Suprapubic skin (tissue), 4 donors: Measurements from ENCODE around the gene TNFRSF19. TPM values are rescaled to one million over a fixed set of nuclear protein-coding genes. Genes with fewer than 3 reads are reported as not detected.

Experiments used
- DNase-seq, 2 donors: peaks; one replicate each; pipeline ENCODE4 v3.0.0-alpha.2; 2019; ENCODE audit warnings: low spot score in 2 of 2
- H3K27ac ChIP-seq: fragments of 200-600 bp; sonication (generic); one replicate; pipeline ENCODE4 v1.5.1; 2019
- H3K27me3 ChIP-seq: fragments of 200-600 bp; sonication (generic); one replicate; pipeline ENCODE4 v1.5.1; 2019
- H3K36me3 ChIP-seq: fragments of 200-600 bp; sonication (generic); one replicate; pipeline ENCODE4 v1.5.1; 2019
- H3K4me1 ChIP-seq: fragments of 200-600 bp; sonication (generic); one replicate; pipeline ENCODE4 v1.5.1; 2019
- H3K4me3 ChIP-seq: fragments of 200-600 bp; sonication (generic); one replicate; pipeline ENCODE4 v1.5.1; 2019; ENCODE audit warnings: mild to moderate bottlenecking
- H3K9me3 ChIP-seq: fragments of 200-600 bp; sonication (generic); one replicate; pipeline ENCODE4 v1.5.1; 2019
- CTCF ChIP-seq, 2 donors: fragments of 200-600 bp in 1 of 2; fragments of 450-650 bp in 1 of 2; sonication (generic) in 1 of 2; IDR thresholded peaks; one replicate each; pipeline ENCODE4 v1.5.1; 2016 to 2019; ENCODE audit warnings: antibody characterized with exemption in 2 of 2, mild to moderate bottlenecking in 1 of 2, moderate library complexity in 1 of 2
- EP300 ChIP-seq: sonication (generic); formaldehyde crosslinking; IDR thresholded peaks from one replicate; pipeline ENCODE4 v1.6.1; 2017; ENCODE audit warnings: antibody characterized with exemption
- POLR2A ChIP-seq, 2 donors: fragments of 450-650 bp; IDR thresholded peaks; one replicate each; pipeline ENCODE4 v1.6.1; 2017; ENCODE audit warnings: antibody characterized with exemption in 2 of 2, mild to moderate bottlenecking in 2 of 2, moderate library complexity in 2 of 2
- POLR2AphosphoS5 ChIP-seq, 3 donors: sonication (generic); formaldehyde crosslinking; IDR thresholded peaks; one replicate each; pipeline ENCODE4 v1.6.1; 2017; ENCODE audit warnings: antibody characterized with exemption in 3 of 3
- WGBS: methylation state at CpG from one replicate; pipeline ENCODE4 v1.1.5; 2018; 5-methylcytosine and 5-hydroxymethylcytosine counted together
- total RNA-seq, 4 donors: library from RNA; depleted of rRNA; stranded (reverse); fragments of >200 nt; gene quantifications; one replicate each; pipeline ENCODE4 v1.1.0, GENCODE V29; 2016

Gene TNFRSF19
- total RNA-seq, 4 donors from 2014 or later: 74.6 to 100 (median 78.5) TPM

- no peak for TF ChIP-seq POLR2AphosphoS5 (IDR thresholded peaks at IDR 0.05)
- no peak for TF ChIP-seq POLR2A (IDR thresholded peaks at IDR 0.05)
- no peak for TF ChIP-seq CTCF (IDR thresholded peaks at IDR 0.05)
- TF ChIP-seq EP300: no peak
- H3K4me3 ChIP-seq: no peak overlapping the region
Observed at GRCh38 chr13:23605831-23606230, 35.6 kb downstream of the TNFRSF19 start.

GRCh38 chr13:23608138-23608537, 37.9 kb downstream of the TNFRSF19 start:
- no peak overlapping the region for H3K4me3 ChIP-seq
- peak overlapping the region; percentile 66 for H3K27ac ChIP-seq
- H3K27me3 ChIP-seq: no peaks in the 10 kb centered on the region
- no peaks in the 10 kb centered on the region for H3K9me3 ChIP-seq
- 48% methylated on average over 3 of the region's 3 CpGs for WGBS
- no peaks in the 10 kb centered on the region for H3K36me3 ChIP-seq
- DNase-seq: no peak
- peaks cover 34% of the 10 kb centered on the region for H3K4me1 ChIP-seq
- no peak for TF ChIP-seq CTCF (IDR thresholded peaks at IDR 0.05)
- no peak for TF ChIP-seq POLR2A (IDR thresholded peaks at IDR 0.05)
- TF ChIP-seq POLR2AphosphoS5 (IDR thresholded peaks at IDR 0.05): no peak
- TF ChIP-seq EP300: no peak

More at GRCh38 chr13:23605831-23606230, 35.6 kb downstream of the TNFRSF19 start:
- Histone ChIP-seq H3K36me3 (no peaks in the 10 kb centered on the region), H3K27me3 (no peaks in the 10 kb centered on the region), H3K27ac (no peak overlapping the region), H3K4me1 (peaks cover 32% of the 10 kb centered on the region), H3K9me3 (no peaks in the 10 kb centered on the region)
- DNase-seq: no peak
- WGBS: 78% methylated on average over 3 of the region's 3 CpGs

- Histone ChIP-seq H3K36me3 (no peaks in the 10 kb centered on the region), H3K27ac (peak overlapping the region; percentile 66), H3K9me3 (no peaks in the 10 kb centered on the region), H3K27me3 (no peaks in the 10 kb centered on the region), H3K4me3 (peak overlapping the region; percentile 20), H3K4me1 (peaks cover 34% of the 10 kb centered on the region)
- no peak for TF ChIP-seq CTCF (IDR thresholded peaks at IDR 0.05)
- TF ChIP-seq EP300: no peak
- TF ChIP-seq POLR2AphosphoS5 (IDR thresholded peaks at IDR 0.05): no peak
- TF ChIP-seq POLR2A (IDR thresholded peaks at IDR 0.05): no peak
- WGBS: 12% methylated on average over 13 of the region's 13 CpGs
- DNase-seq: peak in 1 of 2 donors; percentile 78
Observed at GRCh38 chr13:23608701-23609413, 38.6 kb downstream of the TNFRSF19 start.

- Histone ChIP-seq H3K27me3 (no peaks in the 10 kb centered on the region), H3K27ac (peak overlapping the region; percentile 66), H3K4me3 (peak overlapping the region; percentile 20), H3K4me1 (peaks cover 34% of the 10 kb centered on the region), H3K9me3 (no peaks in the 10 kb centered on the region), H3K36me3 (no peaks in the 10 kb centered on the region)
- WGBS: 4% methylated on average over 7 of the region's 7 CpGs
- no peak for DNase-seq
- TF ChIP-seq EP300: no peak
- no peak for TF ChIP-seq POLR2AphosphoS5 (IDR thresholded peaks at IDR 0.05)
- no peak for TF ChIP-seq CTCF (IDR thresholded peaks at IDR 0.05)
- TF ChIP-seq POLR2A (IDR thresholded peaks at IDR 0.05): no peak
Observed at GRCh38 chr13:23609414-23609760, 39.2 kb downstream of the TNFRSF19 start.

GRCh38 chr13:23609874-23610576, 39.8 kb downstream of the TNFRSF19 start:
- DNase-seq: no peak
- Histone ChIP-seq H3K4me1 (peaks cover 34% of the 10 kb centered on the region), H3K4me3 (peak overlapping the region; percentile 20), H3K36me3 (no peaks in the 10 kb centered on the region), H3K27ac (peak overlapping the region; percentile 66), H3K9me3 (no peaks in the 10 kb centered on the region), H3K27me3 (no peaks in the 10 kb centered on the region)
- WGBS: 16% methylated on average over 3 of the region's 3 CpGs
- TF ChIP-seq POLR2A (IDR thresholded peaks at IDR 0.05): no peak
- no peak for TF ChIP-seq POLR2AphosphoS5 (IDR thresholded peaks at IDR 0.05)
- no peak for TF ChIP-seq EP300
- TF ChIP-seq CTCF (IDR thresholded peaks at IDR 0.05): no peak
